HG02943 (cell line): ENCODE data around the gene HMGN5.

Source experiments
- ATAC-seq: cut with Tn5 transposase; IDR thresholded peaks from one replicate; pipeline ENCODE4 v1.9.1; 2021; ENCODE audit warnings: mild to moderate bottlenecking, low read depth, moderate library complexity; ENCODE audit not compliant: unreplicated experiment

HMGN5 gene

DNA sequence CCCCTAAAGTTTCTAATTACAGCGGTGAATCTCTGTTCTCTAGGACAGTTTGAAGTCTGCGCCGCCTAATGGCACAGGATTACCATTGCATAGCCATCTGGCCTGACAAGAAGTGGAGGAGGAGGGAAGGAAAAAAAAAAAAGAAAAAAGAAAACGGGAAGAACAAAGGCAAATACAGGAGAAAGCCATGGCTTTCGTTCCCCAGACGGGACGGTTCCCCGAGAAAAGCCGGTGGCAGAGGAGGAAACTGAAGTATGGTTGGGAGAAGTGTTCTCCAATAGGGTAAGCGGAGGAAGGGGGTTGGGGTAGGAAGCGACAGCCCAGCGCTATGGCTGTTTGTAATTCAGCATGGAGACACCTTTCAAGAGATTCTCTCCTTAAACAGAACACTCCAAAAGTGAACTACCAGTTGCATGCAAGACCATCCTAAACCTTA lies 80.8 kb downstream of the HMGN5 start:
- ATAC-seq, result peak; percentile 58

GRCh38 chrX:81120258-81120935 lies 81.3 kb downstream of the HMGN5 start:
- peak; percentile 34 for ATAC-seq

DNA sequence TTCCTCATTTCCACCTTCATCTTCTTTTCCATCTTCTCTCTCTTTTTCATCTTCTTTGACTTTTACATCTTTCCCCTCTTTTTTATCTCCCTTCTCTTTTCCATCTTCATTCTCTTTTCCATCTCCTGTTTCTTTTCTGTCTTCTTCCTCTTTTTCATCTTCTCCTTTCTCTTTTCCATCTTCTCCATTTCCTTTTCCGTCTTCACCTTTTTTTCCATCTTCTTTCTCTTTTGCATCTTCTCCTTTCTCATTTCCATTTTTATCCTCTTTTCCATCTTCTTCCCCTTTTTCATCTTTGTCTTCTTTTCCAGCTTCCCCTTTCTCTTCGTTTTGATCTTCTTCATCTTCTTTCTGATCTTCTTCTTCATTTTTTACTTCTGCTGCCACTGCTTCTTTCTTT lies 87.0 kb downstream of the HMGN5 start:
- no peak for ATAC-seq

DNA sequence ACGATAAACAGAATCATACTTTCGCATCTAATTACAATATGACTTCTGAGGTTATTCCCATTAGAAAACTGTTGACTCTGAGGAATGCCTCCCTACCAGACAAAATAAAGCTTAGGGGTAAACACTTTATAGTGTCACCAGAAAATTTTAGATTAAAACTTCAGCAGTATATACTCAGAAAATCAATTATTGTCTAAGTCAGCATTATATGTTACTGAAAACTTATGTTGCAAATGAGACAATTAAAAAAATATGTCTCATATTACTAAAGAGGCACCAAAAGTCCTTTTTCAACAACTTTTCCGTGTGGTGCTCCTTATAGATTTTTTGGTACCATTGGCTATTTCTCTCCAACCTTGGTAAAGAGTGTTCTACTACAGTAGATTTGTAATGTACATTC lies 91.4 kb downstream of the HMGN5 start:
- no peak for ATAC-seq

DNA sequence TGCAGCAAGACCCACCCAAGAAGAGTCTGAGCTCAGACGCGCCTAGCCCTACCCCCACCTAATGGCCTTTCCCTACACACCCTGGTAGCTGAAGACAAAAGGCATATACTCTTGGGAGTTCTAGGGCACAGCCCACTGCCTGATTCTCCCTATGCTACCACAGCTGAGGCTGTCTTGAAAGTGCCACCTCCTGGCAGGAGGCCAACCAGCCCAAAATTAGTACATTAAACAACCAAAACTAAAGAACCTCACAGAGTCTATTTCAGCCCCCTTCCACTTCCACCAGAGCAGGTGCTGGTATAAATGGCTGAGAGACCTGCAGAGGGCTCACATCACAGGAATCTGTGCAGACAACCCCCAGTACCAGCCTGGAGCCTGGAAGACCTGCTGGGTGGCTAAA lies 119.1 kb downstream of the HMGN5 start:
- no peak for ATAC-seq
